Dendritic cell treated with granulocyte-macrophage colony-stimulating factor and Interleukin-4, amounts not matched to agents 40 ng/mL and 50 ng/mL, for 4 days (primary cell): Measurements from ENCODE around the gene GCK.
"Not testable (repeated sequence)": the region's sequence is repeated elsewhere in the genome, so short reads cannot be mapped to it uniquely, and the experiment has no call there.

Source experiments
- H3K27ac Mint-ChIP-seq: one replicate; pipeline ENCODE4 v1.8.0; 2022; ENCODE audit warnings: mild to moderate bottlenecking, mixed read lengths
- H3K27me3 Mint-ChIP-seq: one replicate; pipeline ENCODE4 v1.8.0; 2022; ENCODE audit warnings: mild to moderate bottlenecking, mixed read lengths
- H3K36me3 Mint-ChIP-seq: one replicate; pipeline ENCODE4 v1.8.0; 2022; ENCODE audit warnings: low read depth, mixed read lengths
- H3K4me1 Mint-ChIP-seq: one replicate; pipeline ENCODE4 v1.8.0; 2022; ENCODE audit warnings: low read depth, mixed read lengths
- H3K4me3 Mint-ChIP-seq: one replicate; pipeline ENCODE4 v1.8.0; 2022; ENCODE audit warnings: mild to moderate bottlenecking, moderate library complexity, mixed read lengths
- H3K9me3 Mint-ChIP-seq: one replicate; pipeline ENCODE4 v1.8.0; 2022; ENCODE audit warnings: mixed read lengths
- intact Hi-C: fragments of 100-400 bp; cut with micrococcal nuclease; formaldehyde crosslinking; loops from one replicate; pipeline ENCODE4 v1.15.0; 2022

Gene GCK

DNA sequence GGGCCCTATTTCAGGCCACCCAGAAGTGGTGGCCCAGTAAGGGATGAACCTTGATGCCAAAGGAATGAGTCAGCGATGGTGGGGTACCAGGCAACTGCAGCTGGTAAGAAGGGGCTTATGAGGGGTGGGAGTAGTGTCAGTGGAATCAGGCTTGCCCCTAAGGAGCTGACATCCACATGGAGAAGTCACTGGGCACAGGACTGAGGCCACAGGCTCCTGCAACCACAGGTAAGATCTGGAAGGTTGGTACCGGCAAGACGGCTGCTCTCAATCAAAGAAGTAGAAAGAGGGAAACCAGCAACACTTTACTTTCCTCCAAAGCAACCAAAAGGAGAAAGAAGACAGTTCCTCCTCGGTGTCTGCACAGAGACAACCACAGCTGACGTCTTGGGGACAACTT is 2.5 kb downstream of the GCK start:
- H3K4me1 Mint-ChIP-seq = peaks cover 5% of the 10 kb centered on the region
- peaks cover 6% of the 10 kb centered on the region for H3K27me3 Mint-ChIP-seq
- no peak overlapping the region for H3K4me3 Mint-ChIP-seq
- no peaks in the 10 kb centered on the region for H3K36me3 Mint-ChIP-seq
- intact Hi-C loops = no loop called here
- no peak overlapping the region for H3K27ac Mint-ChIP-seq
- H3K9me3 Mint-ChIP-seq = peaks cover 8% of the 10 kb centered on the region

DNA sequence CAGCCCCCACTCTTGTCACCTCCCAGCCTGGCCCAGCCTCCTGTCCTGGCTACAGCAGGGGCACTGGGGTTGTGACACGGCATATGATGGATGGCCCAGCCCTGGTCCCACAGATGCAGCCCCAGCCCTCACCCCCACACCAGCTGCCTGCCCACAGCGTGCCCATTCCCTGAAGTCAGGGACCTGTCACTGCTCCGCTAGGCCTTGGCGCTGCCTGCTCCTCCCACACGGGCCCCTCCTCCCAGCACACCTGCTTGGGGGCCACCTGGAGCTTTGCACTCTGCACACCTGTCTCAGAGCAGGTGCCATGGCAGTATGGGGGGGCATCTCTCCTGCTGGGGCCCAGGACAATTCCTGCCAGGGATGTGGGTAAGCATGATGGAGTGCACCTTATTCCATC is 3.5 kb downstream of the GCK start:
- Mint-ChIP-seq H3K9me3 (peaks cover 8% of the 10 kb centered on the region), H3K4me3 (no peak overlapping the region), H3K4me1 (peaks cover 5% of the 10 kb centered on the region), H3K27ac (no peak overlapping the region), H3K36me3 (no peaks in the 10 kb centered on the region), H3K27me3 (peaks cover 5% of the 10 kb centered on the region)
- intact Hi-C loops = no loop called here

DNA sequence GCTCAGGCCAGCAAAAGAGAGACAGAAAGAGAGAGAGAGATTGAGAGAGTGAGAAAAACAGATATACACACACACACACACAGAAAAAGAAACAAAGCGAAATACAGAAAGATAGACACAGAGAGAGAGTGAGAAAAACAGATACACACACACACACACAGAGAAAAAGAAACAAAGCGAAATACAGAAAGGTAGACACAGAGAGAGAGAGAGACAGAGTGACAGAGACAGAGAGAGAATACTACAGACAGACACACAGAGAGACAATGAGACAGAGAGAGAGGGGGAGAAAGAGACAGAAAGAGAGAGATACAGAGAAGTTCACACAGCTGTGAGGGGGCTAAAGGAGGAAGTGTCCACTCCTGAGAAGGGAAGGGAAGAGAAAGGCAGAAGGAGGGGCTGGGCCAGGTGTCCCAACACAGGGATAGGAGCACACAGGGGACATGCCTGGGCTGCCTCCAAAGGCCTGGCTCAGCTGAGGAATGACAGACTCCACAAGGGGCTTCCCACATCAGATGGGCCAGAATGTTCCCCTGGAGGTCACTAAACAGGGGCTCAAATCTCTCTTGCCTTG is 4.3 kb downstream of the GCK start:
- peaks cover 8% of the 10 kb centered on the region for H3K9me3 Mint-ChIP-seq
- H3K27ac Mint-ChIP-seq = no peak overlapping the region
- intact Hi-C loops = no loop called here
- H3K36me3 Mint-ChIP-seq = no peaks in the 10 kb centered on the region
- no peak overlapping the region for H3K4me3 Mint-ChIP-seq
- H3K4me1 Mint-ChIP-seq = peaks cover 5% of the 10 kb centered on the region
- H3K27me3 Mint-ChIP-seq = peaks cover 5% of the 10 kb centered on the region

GRCh38 chr7:44184206-44184872 is 4.9 kb downstream of the GCK start:
- intact Hi-C loops = no loop called here
- Mint-ChIP-seq H3K27ac (no peak overlapping the region), H3K4me1 (peaks cover 5% of the 10 kb centered on the region), H3K36me3 (no peaks in the 10 kb centered on the region), H3K27me3 (peaks cover 5% of the 10 kb centered on the region), H3K9me3 (peaks cover 8% of the 10 kb centered on the region), H3K4me3 (no peak overlapping the region)

DNA sequence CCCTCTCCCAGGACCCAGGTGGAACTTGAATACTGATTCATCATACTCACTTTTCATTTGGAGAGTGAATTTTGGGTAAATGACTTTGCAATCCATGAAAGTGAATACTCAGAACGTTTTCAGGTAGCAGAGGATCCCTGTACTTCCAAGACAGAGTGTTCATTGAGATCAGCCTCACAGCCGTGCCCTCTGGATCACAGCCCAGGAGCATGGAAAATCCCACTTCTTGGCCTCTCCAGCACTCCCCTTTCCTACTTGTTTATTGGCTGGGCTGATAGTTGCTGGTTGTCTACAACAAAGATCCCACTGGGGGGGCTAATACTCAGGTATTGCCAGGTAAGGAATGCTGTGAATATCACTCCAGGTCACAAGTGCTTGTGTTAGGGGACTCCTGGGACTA is 5.9 kb downstream of the GCK start:
- H3K36me3 Mint-ChIP-seq = no peaks in the 10 kb centered on the region
- H3K4me1 Mint-ChIP-seq = peaks cover 5% of the 10 kb centered on the region
- peaks cover 5% of the 10 kb centered on the region for H3K27me3 Mint-ChIP-seq
- intact Hi-C loops = no loop called here
- H3K9me3 Mint-ChIP-seq = peaks cover 8% of the 10 kb centered on the region
- no peak overlapping the region for H3K4me3 Mint-ChIP-seq
- H3K27ac Mint-ChIP-seq = no peak overlapping the region

- Mint-ChIP-seq H3K27me3 (peaks cover 5% of the 10 kb centered on the region), H3K27ac (no peak overlapping the region), H3K36me3 (no peaks in the 10 kb centered on the region), H3K4me1 (peaks cover 5% of the 10 kb centered on the region), H3K4me3 (no peak overlapping the region), H3K9me3 (peaks cover 8% of the 10 kb centered on the region)
- intact Hi-C loops = no loop called here
Observed at GRCh38 chr7:44182827-44183226, 6.4 kb downstream of the GCK start.

GRCh38 chr7:44180631-44181030 is 8.6 kb downstream of the GCK start:
- Mint-ChIP-seq H3K4me3 (no peak overlapping the region), H3K27ac (no peak overlapping the region), H3K36me3 (no peaks in the 10 kb centered on the region), H3K9me3 (peaks cover 8% of the 10 kb centered on the region), H3K27me3 (peaks cover 9% of the 10 kb centered on the region), H3K4me1 (peaks cover 5% of the 10 kb centered on the region)
- intact Hi-C loops = no loop called here

DNA sequence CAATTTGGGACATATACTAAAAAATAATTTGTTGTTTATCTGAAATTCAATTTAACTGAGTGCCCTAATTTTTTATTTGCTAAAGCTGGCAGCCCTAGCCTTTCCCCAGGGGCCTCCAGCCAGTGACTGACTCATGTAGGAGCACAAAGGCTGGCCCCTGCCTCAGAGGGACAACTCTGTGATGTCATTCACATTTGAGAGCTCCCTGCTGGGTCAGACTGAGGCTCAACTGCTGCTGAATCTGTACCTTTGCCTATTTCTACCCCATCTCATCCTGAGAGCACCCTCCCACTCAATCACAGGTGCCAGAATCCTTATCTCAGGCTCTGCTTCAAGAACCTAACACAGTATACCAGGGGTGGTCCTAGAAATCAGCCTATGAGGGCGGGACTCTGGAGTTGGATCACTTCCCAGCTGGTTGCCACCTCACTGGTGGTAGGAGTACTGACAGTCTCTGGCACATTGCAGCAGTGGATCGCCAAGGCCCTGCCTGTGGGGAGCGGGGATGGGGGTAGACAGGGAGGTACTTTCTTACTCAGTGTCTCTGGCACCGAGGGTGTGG is 11.6 kb downstream of the GCK start:
- Mint-ChIP-seq H3K27ac (no peak overlapping the region), H3K4me1 (peaks cover 6% of the 10 kb centered on the region), H3K27me3 (peaks cover 8% of the 10 kb centered on the region), H3K36me3 (no peaks in the 10 kb centered on the region), H3K4me3 (no peak overlapping the region), H3K9me3 (peaks cover 14% of the 10 kb centered on the region)
- intact Hi-C loops = no loop called here

- peaks cover 11% of the 10 kb centered on the region for H3K9me3 Mint-ChIP-seq
- no peak overlapping the region for H3K27ac Mint-ChIP-seq
- H3K36me3 Mint-ChIP-seq = no peaks in the 10 kb centered on the region
- intact Hi-C loops = no loop called here
- H3K27me3 Mint-ChIP-seq = peaks cover 8% of the 10 kb centered on the region
- H3K4me3 Mint-ChIP-seq = no peak overlapping the region
- peaks cover 6% of the 10 kb centered on the region for H3K4me1 Mint-ChIP-seq
Observed at GRCh38 chr7:44176486-44176885, 12.8 kb downstream of the GCK start.

- no peak overlapping the region for H3K4me3 Mint-ChIP-seq
- H3K36me3 Mint-ChIP-seq = no peaks in the 10 kb centered on the region
- peaks cover 6% of the 10 kb centered on the region for H3K4me1 Mint-ChIP-seq
- intact Hi-C loops = no loop called here
- H3K27ac Mint-ChIP-seq = no peak overlapping the region
- H3K9me3 Mint-ChIP-seq = peaks cover 11% of the 10 kb centered on the region
- peaks cover 8% of the 10 kb centered on the region for H3K27me3 Mint-ChIP-seq
Observed at GRCh38 chr7:44175730-44176129, 13.5 kb downstream of the GCK start.

- intact Hi-C loops = not testable (repeated sequence)
Observed at GRCh38 chr7:44174694-44174948, 14.6 kb downstream of the GCK start.

DNA sequence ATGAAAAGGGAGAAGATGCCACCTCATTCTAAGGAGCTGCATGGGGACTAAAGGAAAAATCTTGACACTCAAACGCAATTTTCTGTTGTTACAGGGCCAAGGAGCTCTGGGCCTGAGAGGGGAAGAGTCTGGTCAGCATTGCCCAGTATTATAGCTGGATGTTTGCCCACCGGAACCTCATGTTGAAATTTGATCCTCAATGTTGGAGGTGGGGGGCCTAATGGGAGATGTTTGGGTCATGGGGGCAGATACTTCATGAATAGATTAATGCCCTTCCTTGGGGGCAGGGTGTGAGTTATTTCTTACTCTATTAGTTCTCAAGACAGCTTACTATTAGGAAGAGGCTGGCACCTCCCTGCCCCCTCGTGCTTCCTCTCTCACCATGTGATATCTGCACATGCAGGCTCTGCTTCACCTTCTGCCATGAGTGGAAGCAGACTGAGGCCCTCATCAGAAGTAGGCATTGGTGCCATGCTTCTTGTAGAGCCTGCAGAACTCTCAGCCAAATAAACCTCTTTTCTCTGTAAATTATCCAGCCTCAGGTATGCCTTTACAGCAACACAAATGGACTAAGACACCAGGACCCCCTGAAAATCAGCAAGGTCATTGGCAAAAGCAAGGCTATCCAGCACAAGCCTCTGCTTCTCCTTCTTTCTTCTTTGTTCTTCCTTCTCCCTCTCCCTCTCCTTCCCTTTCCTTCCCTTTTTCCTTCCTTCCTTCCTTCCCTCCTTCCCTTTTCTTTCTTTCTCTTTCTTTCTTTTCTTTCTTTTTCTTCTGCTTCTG is 15.1 kb downstream of the GCK start:
- peaks cover 8% of the 10 kb centered on the region for H3K27me3 Mint-ChIP-seq
- H3K9me3 Mint-ChIP-seq = peaks cover 11% of the 10 kb centered on the region
- no peak overlapping the region for H3K27ac Mint-ChIP-seq
- no peaks in the 10 kb centered on the region for H3K36me3 Mint-ChIP-seq
- H3K4me1 Mint-ChIP-seq = peaks cover 6% of the 10 kb centered on the region
- no peak overlapping the region for H3K4me3 Mint-ChIP-seq
- intact Hi-C loops = no loop called here

More at GRCh38 chr7:44174694-44174948, 14.6 kb downstream of the GCK start:
- H3K9me3 Mint-ChIP-seq = peaks cover 11% of the 10 kb centered on the region
- H3K27ac Mint-ChIP-seq, H3K36me3 Mint-ChIP-seq, H3K27me3 Mint-ChIP-seq, H3K4me3 Mint-ChIP-seq, H3K4me1 Mint-ChIP-seq: not testable (repeated sequence)

DNA sequence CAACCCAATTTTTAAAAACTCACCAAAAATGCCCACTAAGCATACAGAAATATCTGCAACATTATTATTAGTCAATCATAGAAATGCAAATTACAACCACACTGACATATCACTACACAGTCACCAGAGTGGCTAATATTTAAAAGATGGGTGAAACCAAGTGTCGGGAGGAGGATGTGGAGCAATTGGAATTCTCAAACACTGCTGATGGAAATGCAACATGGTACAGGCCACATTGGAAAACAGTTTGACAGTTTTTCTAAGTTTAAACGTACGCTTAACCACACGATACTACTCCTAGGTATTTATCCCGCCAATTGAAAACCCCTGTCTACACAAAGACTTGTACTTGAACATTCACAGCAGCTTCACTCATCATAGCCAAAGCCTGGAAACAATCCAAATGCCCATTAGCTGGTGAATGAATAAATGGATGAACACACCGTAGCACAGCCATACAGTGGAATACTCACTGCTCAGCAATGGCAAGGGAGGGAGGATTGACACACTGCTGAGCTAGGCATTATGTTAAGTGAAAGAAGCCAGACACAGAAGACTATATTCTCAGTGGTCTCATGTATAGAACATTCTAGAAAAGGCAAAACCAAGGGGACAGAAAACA is 16.3 kb downstream of the GCK start:
- H3K4me3 Mint-ChIP-seq = no peak overlapping the region
- H3K4me1 Mint-ChIP-seq = peaks cover 7% of the 10 kb centered on the region
- H3K27ac Mint-ChIP-seq = no peak overlapping the region
- no peaks in the 10 kb centered on the region for H3K36me3 Mint-ChIP-seq
- intact Hi-C loops = no loop called here
- H3K27me3 Mint-ChIP-seq = peaks cover 8% of the 10 kb centered on the region
- peaks cover 11% of the 10 kb centered on the region for H3K9me3 Mint-ChIP-seq

DNA sequence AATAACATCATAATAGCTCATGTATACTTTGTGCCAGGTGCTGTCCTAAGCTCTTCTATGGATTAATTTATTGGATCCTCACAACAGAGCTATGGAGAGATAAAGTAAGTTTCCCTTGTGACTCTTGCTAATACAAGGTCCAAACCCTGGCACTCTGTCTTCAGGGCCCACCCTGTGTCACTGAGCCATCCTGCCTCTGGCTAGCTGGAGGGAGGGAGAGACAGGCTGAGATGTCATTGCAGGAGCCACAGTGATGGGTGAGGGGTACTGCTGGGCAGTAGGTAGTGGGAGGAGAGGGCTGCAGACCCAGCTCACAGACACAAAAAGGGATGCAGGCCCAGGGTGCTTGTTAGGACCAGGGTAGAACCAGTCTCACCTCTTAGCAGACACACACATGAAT is 16.9 kb downstream of the GCK start:
- no peaks in the 10 kb centered on the region for H3K36me3 Mint-ChIP-seq
- H3K4me1 Mint-ChIP-seq = peaks cover 12% of the 10 kb centered on the region
- no peak overlapping the region for H3K27ac Mint-ChIP-seq
- peaks cover 11% of the 10 kb centered on the region for H3K9me3 Mint-ChIP-seq
- H3K27me3 Mint-ChIP-seq = peaks cover 3% of the 10 kb centered on the region
- no peak overlapping the region for H3K4me3 Mint-ChIP-seq
- intact Hi-C loops = no loop called here
